ENCODE results near the gene SLC9A3.

Gene SLC9A3

DNA sequence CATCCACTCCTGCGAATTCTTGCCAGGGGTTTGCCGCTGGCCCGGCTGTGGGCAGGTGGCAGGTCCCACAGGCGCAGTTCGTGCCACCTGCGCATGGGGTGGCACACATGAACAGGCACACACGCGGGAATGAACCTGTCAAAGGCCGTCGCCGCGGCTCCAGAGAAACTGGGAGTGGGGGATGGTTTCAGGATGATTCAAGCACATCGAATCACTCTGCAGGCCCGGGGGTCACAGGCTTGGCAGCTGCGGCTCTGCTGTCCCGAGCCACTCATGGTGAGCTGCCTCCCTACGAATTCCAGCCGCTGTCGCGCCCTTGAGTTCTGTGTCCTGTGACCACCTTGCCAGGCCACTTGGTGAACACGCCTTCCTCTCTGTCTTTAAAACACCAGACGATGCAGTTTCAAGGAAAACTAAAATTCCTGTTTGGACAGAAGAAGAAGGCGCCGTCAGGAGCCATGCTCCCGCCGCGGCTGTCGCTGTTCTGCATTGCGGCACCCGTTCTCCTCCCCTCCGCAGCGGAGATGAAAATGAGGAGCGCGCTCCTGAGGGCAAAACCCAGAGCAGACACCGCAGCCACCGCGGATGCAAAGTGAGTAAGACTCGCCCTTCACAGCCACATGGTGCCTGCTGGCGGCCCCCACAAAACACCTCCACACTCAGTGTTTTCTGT is 96.7 kb downstream of the SLC9A3 start:
- no peak overlapping the region for H3K56ac ChIP-seq (ENCODE audit: low read length)
- H3K27me3 ChIP-seq (ENCODE audit: insufficient read depth, low read length, poor library complexity): no peaks in the 10 kb centered on the region
- no peak for DNase-seq
- H2BK120ac ChIP-seq (ENCODE audit: low read depth, low read length): no peak overlapping the region
- no peaks in the 10 kb centered on the region for H3K36me3 ChIP-seq (ENCODE audit: control insufficient read depth, insufficient read depth, low read length)
- no peak overlapping the region for H3K4me2 ChIP-seq (ENCODE audit: low read length)
- no CpG with 5 or more reads among the region's 39 CpGs for WGBS (ENCODE audit: extremely low coverage, insufficient coverage, low lambda C conversion rate)
- no peak overlapping the region for H3K4ac ChIP-seq (ENCODE audit: low read depth, low read length)
- H3K4me3 ChIP-seq (ENCODE audit: low read length): no peak overlapping the region
- no peak overlapping the region for H3K23ac ChIP-seq (ENCODE audit: low read length)
- H3K79me1 ChIP-seq (ENCODE audit: low read length): no peaks in the 10 kb centered on the region
- H3K4me1 ChIP-seq (ENCODE audit: control insufficient read depth, low read depth, low read length): no peaks in the 10 kb centered on the region
- H2BK5ac ChIP-seq (ENCODE audit: low read length): no peak overlapping the region
- no peak overlapping the region for H3K9ac ChIP-seq (ENCODE audit: low read length)
- H2BK15ac ChIP-seq (replicated peaks; ENCODE audit: low read depth): no peak overlapping the region
- H2AK5ac ChIP-seq (ENCODE audit: low read length): no peak overlapping the region
- no peaks in the 10 kb centered on the region for H3K79me2 ChIP-seq (ENCODE audit: control insufficient read depth, insufficient read depth, low read length)
- H4K8ac ChIP-seq (ENCODE audit: low read depth, low read length): no peak overlapping the region
- H3K18ac ChIP-seq (ENCODE audit: low read length): no peak overlapping the region
- no peak overlapping the region for H4K5ac ChIP-seq (ENCODE audit: low read length)
- no peak overlapping the region for H3K27ac ChIP-seq (ENCODE audit: low read depth, low read length)

GRCh38 chr5:426392-426976 is 97.8 kb downstream of the SLC9A3 start:
- no peak overlapping the region for H3K23ac ChIP-seq (ENCODE audit: low read length)
- H3K56ac ChIP-seq (ENCODE audit: low read length): no peak overlapping the region
- no peaks in the 10 kb centered on the region for H3K79me2 ChIP-seq (ENCODE audit: control insufficient read depth, insufficient read depth, low read length)
- no peak overlapping the region for H3K9ac ChIP-seq (ENCODE audit: low read length)
- no peaks in the 10 kb centered on the region for H3K4me1 ChIP-seq (ENCODE audit: control insufficient read depth, low read depth, low read length)
- no peak overlapping the region for H3K4me3 ChIP-seq (ENCODE audit: low read length)
- no peak overlapping the region for H2BK5ac ChIP-seq (ENCODE audit: low read length)
- no peak overlapping the region for H3K27ac ChIP-seq (ENCODE audit: low read depth, low read length)
- no peak overlapping the region for H2BK15ac ChIP-seq (replicated peaks; ENCODE audit: low read depth)
- H3K79me1 ChIP-seq (ENCODE audit: low read length): no peaks in the 10 kb centered on the region
- no peak overlapping the region for H3K18ac ChIP-seq (ENCODE audit: low read length)
- H3K27me3 ChIP-seq (ENCODE audit: insufficient read depth, low read length, poor library complexity): no peaks in the 10 kb centered on the region
- no peak overlapping the region for H4K8ac ChIP-seq (ENCODE audit: low read depth, low read length)
- WGBS (ENCODE audit: extremely low coverage, insufficient coverage, low lambda C conversion rate): 100% methylated on average over 1 of the region's 3 CpGs
- DNase-seq: no peak
- no peak overlapping the region for H4K5ac ChIP-seq (ENCODE audit: low read length)
- no peak overlapping the region for H3K4me2 ChIP-seq (ENCODE audit: low read length)
- H3K36me3 ChIP-seq (ENCODE audit: control insufficient read depth, insufficient read depth, low read length): no peaks in the 10 kb centered on the region
- H2AK5ac ChIP-seq (ENCODE audit: low read length): no peak overlapping the region
- H3K4ac ChIP-seq (ENCODE audit: low read depth, low read length): no peak overlapping the region
- no peak overlapping the region for H2BK120ac ChIP-seq (ENCODE audit: low read depth, low read length)

DNA sequence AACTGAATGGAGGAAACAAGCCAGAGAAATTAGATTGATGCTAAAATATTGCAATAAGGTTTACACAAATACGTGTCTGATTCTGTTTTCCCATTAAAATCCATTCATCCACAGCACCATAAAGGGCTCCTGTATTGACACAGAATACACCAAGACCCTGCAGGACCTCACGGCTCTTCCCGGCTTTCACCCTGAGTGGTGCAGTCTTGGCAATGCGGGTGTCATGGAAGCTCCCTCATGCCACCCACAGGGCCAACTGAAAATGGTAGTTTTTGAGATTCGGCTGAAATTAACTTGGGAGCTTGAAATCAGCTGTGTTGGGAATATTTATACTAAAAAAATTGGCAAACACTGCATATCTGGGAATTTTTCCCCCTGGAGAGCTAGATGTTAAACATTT is 98.5 kb downstream of the SLC9A3 start:
- H2AK5ac ChIP-seq (ENCODE audit: low read length): no peak overlapping the region
- H2BK5ac ChIP-seq (ENCODE audit: low read length): no peak overlapping the region
- WGBS (ENCODE audit: extremely low coverage, insufficient coverage, low lambda C conversion rate): no CpG with 5 or more reads among the region's 5 CpGs
- no peak overlapping the region for H4K5ac ChIP-seq (ENCODE audit: low read length)
- no peak overlapping the region for H2BK15ac ChIP-seq (replicated peaks; ENCODE audit: low read depth)
- H2BK120ac ChIP-seq (ENCODE audit: low read depth, low read length): no peak overlapping the region
- H3K4me2 ChIP-seq (ENCODE audit: low read length): no peak overlapping the region
- H3K27me3 ChIP-seq (ENCODE audit: insufficient read depth, low read length, poor library complexity): no peaks in the 10 kb centered on the region
- H3K36me3 ChIP-seq (ENCODE audit: control insufficient read depth, insufficient read depth, low read length): no peaks in the 10 kb centered on the region
- H3K9ac ChIP-seq (ENCODE audit: low read length): no peak overlapping the region
- DNase-seq: no peak
- H3K4me3 ChIP-seq (ENCODE audit: low read length): no peak overlapping the region
- no peaks in the 10 kb centered on the region for H3K4me1 ChIP-seq (ENCODE audit: control insufficient read depth, low read depth, low read length)
- H3K23ac ChIP-seq (ENCODE audit: low read length): no peak overlapping the region
- H3K27ac ChIP-seq (ENCODE audit: low read depth, low read length): no peak overlapping the region
- no peak overlapping the region for H3K4ac ChIP-seq (ENCODE audit: low read depth, low read length)
- no peaks in the 10 kb centered on the region for H3K79me2 ChIP-seq (ENCODE audit: control insufficient read depth, insufficient read depth, low read length)
- H3K56ac ChIP-seq (ENCODE audit: low read length): no peak overlapping the region
- no peak overlapping the region for H3K18ac ChIP-seq (ENCODE audit: low read length)
- no peaks in the 10 kb centered on the region for H3K79me1 ChIP-seq (ENCODE audit: low read length)
- no peak overlapping the region for H4K8ac ChIP-seq (ENCODE audit: low read depth, low read length)

- WGBS (ENCODE audit: extremely low coverage, insufficient coverage, low lambda C conversion rate): no CpG with 5 or more reads among the region's 11 CpGs
- DNase-seq: no peak
- no peak overlapping the region for H3K4me2 ChIP-seq (ENCODE audit: low read length)
Measured at GRCh38 chr5:424301-425110, 99.7 kb downstream of the SLC9A3 start.

GRCh38 chr5:423626-424261 is 100.5 kb downstream of the SLC9A3 start:
- Histone ChIP-seq H3K23ac (ENCODE audit: low read length) (no peak overlapping the region), H3K18ac (ENCODE audit: low read length) (no peak overlapping the region), H4K8ac (ENCODE audit: low read depth, low read length) (no peak overlapping the region), H3K36me3 (ENCODE audit: control insufficient read depth, insufficient read depth, low read length) (no peaks in the 10 kb centered on the region), H2AK5ac (ENCODE audit: low read length) (no peak overlapping the region), H2BK120ac (ENCODE audit: low read depth, low read length) (no peak overlapping the region), H3K27me3 (ENCODE audit: insufficient read depth, low read length, poor library complexity) (no peaks in the 10 kb centered on the region), H4K5ac (ENCODE audit: low read length) (no peak overlapping the region), H3K4me2 (ENCODE audit: low read length) (no peak overlapping the region), H3K79me1 (ENCODE audit: low read length) (no peaks in the 10 kb centered on the region), H3K27ac (ENCODE audit: low read depth, low read length) (no peak overlapping the region), H2BK15ac (replicated peaks; ENCODE audit: low read depth) (no peak overlapping the region), H3K4ac (ENCODE audit: low read depth, low read length) (no peak overlapping the region), H3K4me1 (ENCODE audit: control insufficient read depth, low read depth, low read length) (no peaks in the 10 kb centered on the region), H3K79me2 (ENCODE audit: control insufficient read depth, insufficient read depth, low read length) (no peaks in the 10 kb centered on the region), H3K9ac (ENCODE audit: low read length) (no peak overlapping the region), H2BK5ac (ENCODE audit: low read length) (no peak overlapping the region), H3K4me3 (ENCODE audit: low read length) (no peak overlapping the region), H3K56ac (ENCODE audit: low read length) (no peak overlapping the region)
- DNase-seq: no peak
- no CpG with 5 or more reads among the region's 24 CpGs for WGBS (ENCODE audit: extremely low coverage, insufficient coverage, low lambda C conversion rate)

More at GRCh38 chr5:424301-425110, 99.7 kb downstream of the SLC9A3 start:
- no peak overlapping the region for H3K27ac ChIP-seq (ENCODE audit: low read depth, low read length)
- no peaks in the 10 kb centered on the region for H3K4me1 ChIP-seq (ENCODE audit: control insufficient read depth, low read depth, low read length)
- no peaks in the 10 kb centered on the region for H3K79me1 ChIP-seq (ENCODE audit: low read length)
- H2BK15ac ChIP-seq (replicated peaks; ENCODE audit: low read depth): no peak overlapping the region
- H3K36me3 ChIP-seq (ENCODE audit: control insufficient read depth, insufficient read depth, low read length): no peaks in the 10 kb centered on the region
- H3K27me3 ChIP-seq (ENCODE audit: insufficient read depth, low read length, poor library complexity): no peaks in the 10 kb centered on the region
- H3K23ac ChIP-seq (ENCODE audit: low read length): no peak overlapping the region
- H2BK5ac ChIP-seq (ENCODE audit: low read length): no peak overlapping the region
- no peak overlapping the region for H3K56ac ChIP-seq (ENCODE audit: low read length)
- no peak overlapping the region for H3K4me3 ChIP-seq (ENCODE audit: low read length)
- no peak overlapping the region for H4K8ac ChIP-seq (ENCODE audit: low read depth, low read length)
- H3K18ac ChIP-seq (ENCODE audit: low read length): no peak overlapping the region
- H3K9ac ChIP-seq (ENCODE audit: low read length): no peak overlapping the region
- H2AK5ac ChIP-seq (ENCODE audit: low read length): no peak overlapping the region
- H3K4ac ChIP-seq (ENCODE audit: low read depth, low read length): no peak overlapping the region
- no peak overlapping the region for H4K5ac ChIP-seq (ENCODE audit: low read length)
- no peak overlapping the region for H2BK120ac ChIP-seq (ENCODE audit: low read depth, low read length)
- H3K79me2 ChIP-seq (ENCODE audit: control insufficient read depth, insufficient read depth, low read length): no peaks in the 10 kb centered on the region
